Transverse colon (tissue), 4 donors: ENCODE data around the gene BPIFA1.

Experiments
- EP300 ChIP-seq: sonication (generic); formaldehyde crosslinking; IDR thresholded peaks from one replicate; pipeline ENCODE4 v1.6.1; 2017; ENCODE audit warnings: antibody characterized with exemption, low read depth
- POLR2A ChIP-seq: fragments of 450-650 bp; IDR thresholded peaks from one replicate; pipeline ENCODE4 v1.6.1; 2016; ENCODE audit warnings: antibody characterized with exemption, mild to moderate bottlenecking, moderate library complexity
- POLR2AphosphoS5 ChIP-seq, 3 donors: sonication (generic); formaldehyde crosslinking; IDR thresholded peaks; one replicate each; pipeline ENCODE4 v1.6.1; 2016; ENCODE audit warnings: antibody characterized with exemption in 3 of 3
- TF ChIP-seq, protein P1 (sequence below), 5 experiments: fragments of 200-600 bp in 3 of 5; fragments of 450-650 bp in 2 of 5; sonication (generic) in 3 of 5; IDR thresholded peaks; 1 replicate in 2 of 5; 2 replicates in 3 of 5; pipeline ENCODE4 v1.5.1; 2016 to 2017; ENCODE audit warnings: antibody characterized with exemption in 5 of 5, inconsistent platforms in 3 of 5, mild to moderate bottlenecking in 2 of 5, moderate library complexity in 1 of 5

DNA sequence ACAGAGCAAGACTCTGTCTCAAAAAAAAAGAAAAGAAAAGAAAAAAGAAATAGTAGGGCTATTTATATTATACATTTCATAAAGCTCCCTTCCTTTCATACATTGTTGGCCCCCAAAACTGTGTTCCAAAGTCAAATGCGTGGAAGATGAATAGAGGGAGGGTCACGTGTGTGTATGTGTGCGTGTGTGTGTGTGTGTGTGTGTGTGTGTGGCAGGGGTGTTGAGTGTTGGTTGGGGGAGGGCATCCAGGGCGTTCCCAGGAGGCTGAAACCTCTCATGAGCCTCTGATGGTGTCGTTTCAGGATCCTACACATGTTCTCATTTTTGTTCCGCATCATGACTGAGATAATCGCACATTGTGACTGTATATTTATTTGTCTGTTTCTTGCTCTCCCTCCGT is 39.4 kb downstream of the BPIFA1 start:
- TF ChIP-seq, protein P1, sequence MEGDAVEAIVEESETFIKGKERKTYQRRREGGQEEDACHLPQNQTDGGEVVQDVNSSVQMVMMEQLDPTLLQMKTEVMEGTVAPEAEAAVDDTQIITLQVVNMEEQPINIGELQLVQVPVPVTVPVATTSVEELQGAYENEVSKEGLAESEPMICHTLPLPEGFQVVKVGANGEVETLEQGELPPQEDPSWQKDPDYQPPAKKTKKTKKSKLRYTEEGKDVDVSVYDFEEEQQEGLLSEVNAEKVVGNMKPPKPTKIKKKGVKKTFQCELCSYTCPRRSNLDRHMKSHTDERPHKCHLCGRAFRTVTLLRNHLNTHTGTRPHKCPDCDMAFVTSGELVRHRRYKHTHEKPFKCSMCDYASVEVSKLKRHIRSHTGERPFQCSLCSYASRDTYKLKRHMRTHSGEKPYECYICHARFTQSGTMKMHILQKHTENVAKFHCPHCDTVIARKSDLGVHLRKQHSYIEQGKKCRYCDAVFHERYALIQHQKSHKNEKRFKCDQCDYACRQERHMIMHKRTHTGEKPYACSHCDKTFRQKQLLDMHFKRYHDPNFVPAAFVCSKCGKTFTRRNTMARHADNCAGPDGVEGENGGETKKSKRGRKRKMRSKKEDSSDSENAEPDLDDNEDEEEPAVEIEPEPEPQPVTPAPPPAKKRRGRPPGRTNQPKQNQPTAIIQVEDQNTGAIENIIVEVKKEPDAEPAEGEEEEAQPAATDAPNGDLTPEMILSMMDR (IDR thresholded peaks at IDR 0.05), result no peak
- TF ChIP-seq POLR2A, result no peak
- no peak for TF ChIP-seq EP300
- TF ChIP-seq POLR2AphosphoS5 (IDR thresholded peaks at IDR 0.05), result no peak
